Muscle of arm (tissue), 12 donors: ENCODE measurements around the gene CDK15. TPM values are rescaled to one million over a fixed set of nuclear protein-coding genes. Genes with fewer than 3 reads are reported as not detected.

Experiments
- DNase-seq: peaks from one replicate; pipeline ENCODE4 v3.0.0-alpha.2; 2013
- polyA plus RNA-seq, 12 donors: library from polyadenylated mRNA; unstranded; fragments of 120-200 nt; gene quantifications; one replicate each; pipeline ENCODE4 v1.2.1, GENCODE V29; 2013; ENCODE audit not compliant: insufficient read length in 12 of 12

CDK15 gene
- polyA plus RNA-seq, 12 donors: 0.71 to 2.1 (median 1.5) TPM; not detected in 2

GRCh38 chr2:201938156-201938775, 131.9 kb downstream of the CDK15 start:
- DNase-seq: no peak

DNA sequence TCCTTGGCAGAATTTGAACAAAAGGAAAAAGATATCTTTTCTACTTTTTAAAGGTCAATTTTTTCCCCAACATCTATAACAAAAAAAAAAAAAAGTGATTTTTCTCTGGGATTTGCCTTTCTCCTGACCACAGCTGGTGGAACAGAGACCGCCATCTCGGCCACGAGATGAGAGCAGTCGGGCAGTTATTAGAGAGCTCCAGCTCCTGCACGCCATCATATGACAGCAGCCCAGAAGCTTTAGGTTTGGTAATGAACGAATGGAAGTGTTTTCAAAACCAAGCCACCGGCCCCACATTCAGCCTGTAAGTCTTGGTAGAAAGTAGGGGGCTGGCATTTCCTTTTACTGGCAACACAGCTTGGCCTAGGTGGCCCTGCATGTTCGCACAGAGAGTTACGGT, 132.4 kb downstream of the CDK15 start:
- no peak for DNase-seq

DNA sequence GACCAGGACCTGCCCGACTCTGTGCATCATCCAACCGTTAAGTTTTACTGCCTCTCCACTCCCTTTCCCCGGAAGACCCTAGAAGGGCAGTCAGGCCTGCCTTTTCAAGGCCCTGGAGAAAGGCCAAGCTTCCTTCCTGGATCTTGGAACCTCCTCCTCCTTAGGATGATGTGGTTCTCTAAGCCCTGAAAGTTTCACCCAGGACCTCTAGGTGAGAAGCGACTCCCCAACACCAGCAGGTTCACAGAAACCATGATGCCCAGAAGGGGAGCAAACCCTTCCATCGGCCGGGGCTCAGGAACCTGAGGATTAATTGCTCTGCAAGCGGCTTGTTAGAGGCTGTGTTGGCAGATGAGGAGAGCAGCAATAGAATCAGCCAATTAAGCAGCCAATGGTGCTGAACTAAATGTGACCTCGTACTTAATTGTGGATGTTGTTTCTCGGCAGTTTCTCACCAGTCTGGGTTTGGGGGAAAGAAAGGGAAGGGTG, 133.2 kb downstream of the CDK15 start:
- no peak for DNase-seq

DNA sequence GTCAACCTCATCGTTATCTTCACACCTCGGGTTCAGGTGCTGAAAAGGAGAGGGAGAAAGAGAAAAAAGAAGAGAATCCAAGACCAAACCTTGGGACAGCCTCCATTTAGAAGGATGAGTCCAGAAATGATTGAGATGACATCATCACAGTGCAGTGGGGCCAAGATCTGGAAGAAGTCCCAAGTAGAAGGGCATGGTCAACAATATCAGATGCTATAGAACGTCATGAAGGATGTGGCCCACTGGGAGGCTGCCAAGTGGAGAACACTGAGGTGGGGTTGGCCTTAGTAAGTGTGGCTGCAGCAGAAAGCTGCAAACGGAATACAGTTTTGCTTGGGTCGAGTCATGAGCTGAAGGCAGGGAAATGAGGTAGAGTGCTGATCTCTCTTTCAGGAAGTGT, 136.2 kb downstream of the CDK15 start:
- no peak for DNase-seq

Other genes with a start within 250 kb of the CDK15 start
- gene TMEM237, start 163.0 kb upstream of the CDK15 start, polyA plus RNA-seq: 10 to 100 TPM in 11 of 12 donors, not detected in 1; 29.4 to 55.6 (median 39.4) TPM
- gene MPP4, start 107.9 kb upstream of the CDK15 start, polyA plus RNA-seq: under 1 TPM in 9 of 12 donors, not detected in 3; 0.08 to 0.39 (median 0.17) TPM
- 10 to 100 TPM in 11 of 12 donors, not detected in 1; 14.2 to 23.1 (median 17.9) TPM for gene ALS2, start 25.6 kb upstream of the CDK15 start, polyA plus RNA-seq
- 10 to 100 TPM in 11 of 12 donors, not detected in 1; 22.3 to 35.5 (median 27.6) TPM for gene FZD7, start 227.3 kb downstream of the CDK15 start, polyA plus RNA-seq